Measurements from ENCODE around the gene HAVCR2.

GRCh38 chr5:157120102-157120501 lies 11.3 kb upstream of the HAVCR2 start:
- TF ChIP-seq CTCF (IDR thresholded peaks at IDR 0.05; ENCODE audit: borderline replicate concordance, extremely low read depth, low read length, poor library complexity, severe bottlenecking) (no peak), EZH2 (IDR thresholded peaks at IDR 0.05; ENCODE audit: borderline replicate concordance, low read depth, low read length, severe bottlenecking) (no peak)
